Measurements from ENCODE around the gene CARHSP1. TPM values are rescaled to one million over a fixed set of nuclear protein-coding genes. Genes with fewer than 3 reads are reported as not detected.

Gene CARHSP1
- polyA plus RNA-seq, 1 of the 3 experiments (the other 2 are of a cell fraction), result 93.6 TPM

GRCh38 chr16:8905168-8905762, 36.5 kb upstream of the CARHSP1 start:
- Histone ChIP-seq H3K27me3 (ENCODE audit: insufficient read depth) (no peaks in the 10 kb centered on the region), H3K9ac (no peak overlapping the region), H3K79me2 (ENCODE audit: insufficient read depth) (no peaks in the 10 kb centered on the region), H3K4me1 (ENCODE audit: control insufficient read depth in 1 of 2, insufficient read depth in 2 of 2, low read depth in 1 of 2, low read length in 1 of 2) (no peaks in the 10 kb centered on the region; a peak in 1 of 4 replicates), H3F3A (replicated peaks; ENCODE audit: insufficient read depth) (peaks cover 8% of the 10 kb centered on the region), H2AFZ (ENCODE audit: low read depth) (no peak overlapping the region), H4K20me1 (ENCODE audit: insufficient read depth) (no peaks in the 10 kb centered on the region; the same call in 1 of the 2 replicates), H3K36me3 (replicated peaks in 1 of 2; ENCODE audit: control insufficient read depth in 1 of 2, insufficient read depth in 2 of 2, low read length in 1 of 2) (peaks cover 68 to 85% of the 10 kb centered on the region in 2 experiments), H3K27ac (ENCODE audit: low read depth in 2 of 2, low read length in 1 of 2) (no peak overlapping the region), H3K4me3 (ENCODE audit: low read depth in 2 of 2, low read length in 1 of 2) (no peak overlapping the region), H3K9me3 (no peaks in the 10 kb centered on the region), H3K9me2 (no peaks in the 10 kb centered on the region), H3K4me2 (no peak overlapping the region)
- TF ChIP-seq ELF1 (IDR thresholded peaks at IDR 0.05) (no peak), RFX5 (IDR thresholded peaks at IDR 0.05; ENCODE audit: low read length) (no peak), SMC3 (IDR thresholded peaks at IDR 0.05; ENCODE audit: low read depth, low read length) (peak; percentile 45), EZH2phosphoT487 (IDR thresholded peaks at IDR 0.05; ENCODE audit: borderline replicate concordance, low read depth) (no peak), EP300 (IDR thresholded peaks at IDR 0.05; ENCODE audit: borderline replicate concordance in 1 of 2, low read depth in 1 of 2, low read length in 1 of 2) (no peak), MXI1 (IDR thresholded peaks at IDR 0.05; ENCODE audit: low read depth, low read length) (no peak), POLR2AphosphoS5 (IDR thresholded peaks at IDR 0.05; ENCODE audit: low read depth, low read length) (no peak), NFIC (IDR thresholded peaks at IDR 0.05; ENCODE audit: borderline replicate concordance) (no peak), CTCF (IDR thresholded peaks at IDR 0.05) (peak; percentile 50), NRF1 (IDR thresholded peaks at IDR 0.05; ENCODE audit: low read depth, low read length) (no peak), USF1 (IDR thresholded peaks at IDR 0.05; ENCODE audit: borderline replicate concordance, low read depth) (no peak), GATA2 (CRISPR knock-in tag; IDR thresholded peaks at IDR 0.05) (no peak), FOSL2 (IDR thresholded peaks at IDR 0.05; ENCODE audit: borderline replicate concordance, low read depth) (no peak), RAD21 (IDR thresholded peaks at IDR 0.05; ENCODE audit: low read length) (peak; percentile 68), FOXJ3 (CRISPR knock-in tag; IDR thresholded peaks at IDR 0.05) (no peak), REST (IDR thresholded peaks at IDR 0.05; ENCODE audit: low read depth, low read length) (no peak), RXRA (IDR thresholded peaks at IDR 0.05; ENCODE audit: borderline replicate concordance, low read depth) (no peak), MEF2A (IDR thresholded peaks at IDR 0.05; ENCODE audit: borderline replicate concordance, low read depth) (no peak), USF2 (IDR thresholded peaks at IDR 0.05; ENCODE audit: borderline replicate concordance, low read depth, low read length) (no peak), MAX (IDR thresholded peaks at IDR 0.05; ENCODE audit: low read depth) (no peak), JUND (IDR thresholded peaks at IDR 0.05) (no peak), TEAD4 (IDR thresholded peaks at IDR 0.05; ENCODE audit: borderline replicate concordance, insufficient read depth) (no peak), ZBTB33 (IDR thresholded peaks at IDR 0.05; ENCODE audit: borderline replicate concordance, low read depth) (no peak), SIN3A (IDR thresholded peaks at IDR 0.05; ENCODE audit: borderline replicate concordance, low read depth, low read length) (no peak), GABPA (IDR thresholded peaks at IDR 0.05; ENCODE audit: low read depth) (no peak)
- ChIA-PET CTCF (interaction anchor here (0.6 to 3.0 kb wide), 11 partner anchors 11 to 1604 kb away, joined by 3 to 26 read pairs (median 4); no protein-coding TSS in a partner anchor), POLR2A (no interaction called here)
- peak; percentile 47 for DNase-seq
- 87% methylated on average over 13 of the region's 13 CpGs for WGBS (ENCODE audit: low lambda C conversion rate)

Data from SK-N-SH (cell line).